HG02885 (cell line): Measurements from ENCODE around the gene NOL8.
A peak's percentile ranks its signal among the peaks of the same experiment; 100 is the strongest.

Experiments used
- ATAC-seq: cut with Tn5 transposase; IDR thresholded peaks from one replicate; pipeline ENCODE4 v1.9.1; 2021; ENCODE audit warnings: mild to moderate bottlenecking; ENCODE audit not compliant: unreplicated experiment, poor library complexity

The NOL8 gene

DNA sequence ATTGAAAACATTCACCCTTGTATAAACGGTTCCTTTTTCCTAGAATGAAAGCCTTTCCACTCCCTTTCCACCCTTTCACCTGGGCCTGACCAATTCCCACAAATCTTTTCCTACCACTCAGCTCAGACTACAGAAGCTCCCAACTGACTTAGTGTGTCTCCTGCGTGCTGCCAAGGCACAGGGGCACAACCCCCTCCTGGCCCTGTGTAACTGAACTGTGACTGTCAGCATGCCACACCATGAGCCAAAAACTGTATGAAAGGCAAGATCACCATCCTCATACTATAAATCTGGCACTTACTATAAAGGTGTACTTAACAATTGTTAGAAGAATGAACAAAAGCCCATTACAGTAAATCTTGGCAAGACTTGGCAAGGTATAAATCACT is 11.5 kb downstream of the NOL8 start:
- no peak for ATAC-seq

DNA sequence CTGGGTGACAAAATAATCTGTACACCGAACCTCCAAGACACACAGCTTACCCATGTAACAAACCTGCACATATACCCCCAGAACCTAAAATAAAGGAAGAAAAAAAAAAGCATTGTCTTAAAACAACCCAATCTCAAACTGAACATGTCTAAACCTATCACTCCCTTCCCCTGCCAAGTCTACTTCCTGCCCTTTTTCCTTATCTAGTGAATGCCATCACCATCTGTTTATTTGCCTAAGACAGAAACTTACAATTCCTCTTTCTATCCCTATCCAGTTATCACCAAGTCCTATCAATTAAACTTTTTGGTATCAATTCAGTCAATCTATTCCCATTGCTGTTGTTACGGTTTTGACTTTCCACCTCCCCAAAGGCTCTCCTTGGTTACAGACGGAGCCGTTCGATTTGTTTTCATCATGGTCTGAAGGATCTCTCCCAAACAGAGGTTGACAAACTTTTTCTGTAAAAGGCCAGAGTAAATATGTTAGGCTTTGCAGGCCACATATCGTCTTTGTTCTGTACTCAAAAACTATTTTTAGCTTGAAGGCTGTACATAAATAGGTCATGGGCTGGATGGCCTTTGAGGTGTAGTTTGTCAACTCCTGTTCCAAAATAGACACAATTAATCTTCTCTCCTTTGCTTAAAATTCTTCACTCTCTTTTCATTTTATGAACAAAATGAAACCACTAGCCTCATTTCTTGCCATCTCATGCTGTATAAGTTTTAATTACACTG is 12.1 kb downstream of the NOL8 start:
- no peak for ATAC-seq

DNA sequence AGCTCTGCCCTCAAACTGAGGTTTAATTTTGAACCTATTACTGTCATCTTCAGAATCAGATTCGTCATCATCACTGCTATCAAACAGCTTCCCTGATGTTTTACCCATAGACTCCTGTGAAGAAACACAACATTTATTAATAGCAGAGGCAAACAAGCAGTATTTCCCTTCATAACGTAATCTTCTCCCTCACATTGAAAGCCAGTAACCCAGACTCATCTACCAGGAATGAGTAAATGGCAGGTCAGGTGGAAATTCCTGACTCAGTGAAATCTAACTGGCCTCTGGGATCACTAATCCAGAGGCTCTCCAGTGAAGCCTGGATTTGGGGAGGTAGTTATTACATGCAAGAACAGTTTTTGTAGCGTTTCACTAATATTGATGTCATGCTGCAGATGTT is 14.6 kb downstream of the NOL8 start:
- no peak for ATAC-seq

DNA sequence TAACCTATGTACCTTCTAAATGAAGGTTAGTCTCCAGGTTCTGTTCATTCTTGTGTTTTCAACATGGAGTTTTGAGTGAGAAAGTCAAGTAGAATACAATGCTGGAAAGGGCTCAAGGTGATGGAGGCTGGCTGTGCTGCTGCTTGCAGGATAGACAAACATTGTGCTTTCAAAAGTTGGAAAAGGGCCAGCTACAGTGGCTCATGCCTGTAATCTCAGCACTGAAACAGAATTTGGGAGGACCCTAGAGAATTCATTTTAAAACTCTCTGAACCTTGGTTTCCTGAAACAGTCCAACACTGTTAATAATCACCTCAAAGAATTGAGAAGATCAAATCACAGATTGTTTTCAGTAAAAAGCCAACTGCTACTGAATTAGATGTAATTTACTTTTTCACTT is 16.3 kb downstream of the NOL8 start:
- ATAC-seq: no peak

DNA sequence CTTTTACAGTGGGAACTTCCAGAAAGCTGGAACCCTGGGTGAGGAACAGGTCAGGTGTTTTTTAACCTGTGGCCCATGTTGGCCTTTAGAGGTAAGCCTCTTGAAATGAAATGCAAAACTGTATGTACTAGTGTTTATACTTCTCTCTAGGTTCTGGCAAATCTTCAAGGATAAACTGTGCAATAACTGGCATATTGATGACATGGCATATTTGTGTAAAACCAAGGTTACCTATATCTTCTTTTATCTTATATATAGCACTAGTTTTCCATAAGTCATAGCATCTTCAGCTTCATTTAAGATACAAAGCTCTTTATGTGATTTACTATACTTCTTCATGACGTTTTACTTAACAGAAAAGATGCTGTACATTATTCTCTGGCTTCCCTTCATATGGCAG is 24.2 kb downstream of the NOL8 start:
- no peak for ATAC-seq

DNA sequence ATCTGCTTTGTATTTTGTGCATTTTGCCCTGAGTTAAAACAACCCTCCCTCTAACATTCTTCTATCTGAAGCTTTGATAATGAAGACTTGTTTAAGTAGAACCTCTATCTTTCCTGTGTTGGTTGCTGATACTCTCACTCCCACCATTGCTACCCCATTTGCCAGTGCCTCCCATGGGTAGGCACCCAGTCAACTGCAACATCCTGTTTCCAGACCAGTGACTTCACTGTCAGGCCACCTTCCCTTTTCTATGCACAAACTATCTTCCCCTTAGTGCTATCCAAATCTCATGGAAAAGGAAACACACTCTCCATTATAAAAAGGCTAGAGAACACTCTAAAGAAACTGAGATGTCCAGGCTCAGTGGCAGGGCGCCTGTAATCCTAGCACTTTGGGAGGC is 26.0 kb downstream of the NOL8 start:
- no peak for ATAC-seq

DNA sequence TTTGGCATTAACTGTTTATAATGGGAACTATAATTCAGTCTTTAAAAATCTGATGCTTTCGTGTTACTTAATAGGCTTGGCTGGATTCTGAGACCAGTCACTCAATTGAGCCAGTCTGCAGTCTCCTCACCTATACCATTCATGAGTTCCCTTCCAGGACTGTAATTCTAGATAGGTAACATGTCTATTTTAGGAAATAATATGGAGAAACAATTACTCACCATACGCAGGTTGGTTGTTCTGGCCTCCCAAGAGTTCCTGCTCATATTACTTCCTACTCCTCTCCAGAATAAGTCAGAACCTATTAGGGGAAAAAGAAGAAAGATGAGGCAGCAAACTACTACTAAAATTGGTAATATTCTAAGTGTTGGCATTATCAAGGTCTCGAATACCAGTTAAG is 27.1 kb downstream of the NOL8 start:
- no peak for ATAC-seq

DNA sequence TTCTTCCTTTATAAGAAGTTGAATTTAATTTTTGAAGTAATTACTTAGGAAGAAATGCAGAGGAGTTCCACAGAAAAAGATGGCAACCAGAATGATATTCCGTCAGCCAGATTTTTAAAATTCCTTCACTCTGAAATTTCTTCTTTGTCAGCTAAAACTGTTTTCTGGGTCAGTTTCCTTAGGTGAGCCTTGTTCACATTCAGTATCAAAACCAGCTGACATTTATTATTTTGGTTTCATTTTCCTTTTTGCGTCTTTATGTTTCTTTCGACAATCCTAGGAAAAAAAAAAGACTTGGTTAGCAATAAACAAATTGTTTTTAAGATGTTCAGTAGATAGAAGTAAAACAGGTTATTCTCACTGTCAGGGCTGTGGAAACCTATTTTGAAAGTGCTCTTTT is 27.5 kb downstream of the NOL8 start:
- no peak for ATAC-seq

DNA sequence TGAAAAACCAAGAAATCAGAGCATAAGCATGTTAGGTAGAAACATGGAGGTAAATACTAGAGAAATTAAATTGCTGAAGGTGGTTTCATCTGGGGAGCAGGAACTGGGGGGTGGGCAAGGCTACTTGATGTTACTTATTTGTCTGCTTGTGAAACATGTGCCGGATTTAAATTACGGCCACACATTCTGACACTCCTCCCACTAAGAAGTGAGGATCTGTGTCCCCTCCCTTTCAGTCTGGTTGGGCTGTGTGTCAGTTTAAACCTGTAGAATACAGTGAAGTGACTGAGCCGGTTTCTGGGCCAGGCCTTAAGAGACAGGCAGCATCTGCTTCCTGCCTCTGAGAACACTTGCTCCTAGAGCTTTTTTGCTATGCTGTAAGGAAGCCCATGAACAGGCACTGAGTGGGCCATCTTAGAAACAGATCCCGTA is 29.3 kb downstream of the NOL8 start:
- ATAC-seq: no peak

DNA sequence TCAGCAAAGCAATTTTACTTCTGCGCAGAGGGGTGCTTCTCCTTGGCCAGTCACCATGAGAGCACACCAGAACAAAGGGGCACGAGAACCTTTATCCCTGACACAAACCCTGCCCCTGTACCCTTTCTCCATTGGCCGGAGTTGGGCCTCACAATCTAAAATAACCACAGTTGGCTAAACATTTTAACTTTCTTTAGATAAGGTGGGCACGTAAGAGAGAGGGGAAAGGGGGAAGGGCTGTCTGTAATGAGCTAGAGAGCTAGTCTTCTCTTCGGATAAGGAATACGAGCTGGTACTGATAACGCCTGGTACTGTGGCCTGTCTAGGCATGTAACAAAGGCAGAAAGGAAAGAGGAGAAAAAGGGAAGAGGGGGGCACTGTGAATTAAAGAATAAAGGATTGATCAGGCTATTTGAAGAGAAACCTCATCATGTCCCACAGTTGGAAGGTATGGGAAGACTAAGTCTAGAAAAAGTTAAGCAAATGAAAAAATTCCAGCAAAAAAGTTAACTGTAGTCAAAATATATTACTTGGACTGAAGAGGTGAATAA is 29.8 kb downstream of the NOL8 start:
- no peak for ATAC-seq

DNA sequence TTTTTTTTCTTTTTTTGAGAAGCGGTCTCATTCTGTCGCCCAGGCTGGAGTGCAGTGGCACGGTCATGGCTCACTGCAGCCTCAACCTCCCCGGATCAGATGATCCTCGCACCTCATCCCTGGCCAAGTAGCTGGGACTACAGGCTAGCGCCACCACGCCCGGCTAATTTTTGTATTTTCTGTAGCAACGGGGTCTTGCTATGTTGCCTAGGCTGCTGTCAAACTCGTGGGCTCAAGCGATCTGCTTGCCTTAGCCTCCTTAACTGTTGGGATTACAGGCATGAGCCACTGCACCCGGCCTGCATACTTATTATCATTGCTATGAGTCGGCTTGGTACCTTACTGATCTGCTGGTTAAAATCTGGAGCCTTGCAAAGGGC is 30.9 kb downstream of the NOL8 start:
- ATAC-seq: no peak

DNA sequence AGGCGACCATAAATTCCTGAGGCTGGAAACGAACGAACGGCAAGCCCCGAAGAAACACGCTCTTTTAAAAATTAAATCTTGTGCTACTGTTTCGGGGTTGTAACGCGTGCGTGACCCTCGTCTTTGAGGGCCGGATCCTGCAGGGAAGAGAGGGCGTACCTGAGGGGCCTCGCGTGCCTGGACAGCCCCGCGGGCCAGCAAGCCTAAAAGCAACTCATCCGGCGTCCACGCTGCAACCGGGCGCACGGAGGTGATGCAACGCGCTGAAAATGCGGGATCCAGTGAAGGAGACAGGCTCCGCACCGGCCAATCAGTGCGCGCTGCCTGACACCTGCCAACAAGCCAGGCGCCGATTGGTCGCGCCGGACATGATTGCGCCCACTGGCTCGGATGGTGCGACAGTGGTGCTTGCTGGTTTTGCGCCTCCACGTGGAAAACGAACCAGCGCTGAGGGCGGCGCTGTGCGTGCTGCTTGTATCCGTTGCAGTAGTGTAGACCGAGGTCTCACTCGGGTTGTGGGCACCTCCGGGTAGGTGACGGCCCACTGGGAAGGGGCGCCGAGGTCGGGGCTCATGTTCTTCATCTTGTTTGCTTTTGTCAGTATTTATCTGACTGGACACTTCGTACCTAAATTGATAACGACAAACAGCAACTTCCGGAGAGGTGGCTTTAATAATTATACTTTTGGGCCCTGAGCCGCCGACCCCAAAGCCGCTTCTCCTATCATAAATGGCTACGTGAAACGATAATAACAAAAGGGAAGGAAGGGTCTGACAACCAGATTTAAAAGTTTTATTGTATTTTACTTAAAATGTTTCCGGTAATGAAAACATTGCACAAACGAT is 31.5 kb downstream of the NOL8 start, which contains the start of gene IARS1:
IARS1 (minus strand) TSS at position 246 of the 845 bp plus-strand sequence. CDS start 4,278 bp downstream, outside the sequence.
- ATAC-seq: peak; percentile 96

DNA sequence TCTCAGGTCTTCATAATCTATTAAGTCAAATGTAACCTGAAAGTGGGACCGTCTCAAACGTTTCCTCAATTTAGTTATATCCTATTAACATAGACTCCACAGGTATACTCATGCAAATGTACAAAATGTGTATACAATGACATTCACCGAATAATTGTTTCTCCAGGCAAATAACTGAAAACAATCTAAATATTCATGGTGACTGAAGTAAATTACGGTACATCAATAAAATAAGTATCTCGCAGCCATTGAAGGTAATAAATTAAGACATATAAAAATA is 32.1 kb downstream of the NOL8 start:
- no peak for ATAC-seq

DNA sequence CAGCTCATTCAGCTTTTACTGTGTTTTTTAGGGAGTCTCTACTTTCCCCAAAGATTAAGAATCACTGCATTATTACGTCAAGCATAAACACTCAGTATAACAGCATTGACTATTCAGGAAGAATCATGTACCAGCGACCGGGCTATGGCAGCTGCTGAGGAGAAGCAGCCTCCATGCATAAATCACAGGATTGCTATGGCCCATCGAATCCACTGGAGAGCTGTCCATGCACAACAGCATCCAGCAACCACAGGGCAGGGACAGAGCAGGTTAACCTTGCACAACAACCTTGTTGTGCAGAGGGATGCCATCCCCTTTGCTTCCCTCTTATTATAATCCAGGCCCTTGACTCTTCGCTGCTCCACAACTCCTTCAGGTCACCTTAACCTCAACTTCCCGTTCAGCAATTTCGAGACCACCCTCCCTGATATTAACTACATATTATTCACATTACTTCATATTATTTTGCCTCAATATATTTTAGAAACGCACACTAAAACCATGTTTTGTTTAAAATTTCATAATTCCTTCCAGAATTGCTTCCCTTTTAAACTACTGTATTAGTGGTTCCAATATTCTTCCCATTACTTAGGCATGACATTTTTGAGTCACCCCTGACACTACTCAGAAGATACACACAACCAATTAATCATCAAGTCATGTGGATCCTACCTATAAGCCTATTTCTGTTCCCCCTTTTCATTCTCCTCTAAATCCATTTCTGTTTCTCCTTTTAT is 32.6 kb downstream of the NOL8 start:
- no peak for ATAC-seq

DNA sequence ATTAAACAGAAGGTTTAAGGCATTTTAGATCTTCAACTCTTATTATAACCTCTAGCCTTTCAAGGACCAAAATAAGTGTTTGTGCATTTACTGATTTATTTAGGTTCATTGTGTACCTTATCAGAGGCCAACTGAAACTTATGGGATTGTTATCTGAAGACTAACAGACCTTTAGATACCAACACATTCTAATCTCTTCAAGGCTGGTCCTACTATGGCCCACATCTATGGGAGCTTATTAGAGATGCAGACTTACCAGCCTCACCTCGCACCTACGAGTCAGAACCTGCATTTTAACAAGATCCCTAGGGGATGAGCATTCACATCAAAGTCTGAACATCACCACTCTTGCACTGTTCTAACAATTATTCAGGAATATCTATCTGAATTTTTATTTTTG is 33.6 kb downstream of the NOL8 start:
- ATAC-seq: no peak

DNA sequence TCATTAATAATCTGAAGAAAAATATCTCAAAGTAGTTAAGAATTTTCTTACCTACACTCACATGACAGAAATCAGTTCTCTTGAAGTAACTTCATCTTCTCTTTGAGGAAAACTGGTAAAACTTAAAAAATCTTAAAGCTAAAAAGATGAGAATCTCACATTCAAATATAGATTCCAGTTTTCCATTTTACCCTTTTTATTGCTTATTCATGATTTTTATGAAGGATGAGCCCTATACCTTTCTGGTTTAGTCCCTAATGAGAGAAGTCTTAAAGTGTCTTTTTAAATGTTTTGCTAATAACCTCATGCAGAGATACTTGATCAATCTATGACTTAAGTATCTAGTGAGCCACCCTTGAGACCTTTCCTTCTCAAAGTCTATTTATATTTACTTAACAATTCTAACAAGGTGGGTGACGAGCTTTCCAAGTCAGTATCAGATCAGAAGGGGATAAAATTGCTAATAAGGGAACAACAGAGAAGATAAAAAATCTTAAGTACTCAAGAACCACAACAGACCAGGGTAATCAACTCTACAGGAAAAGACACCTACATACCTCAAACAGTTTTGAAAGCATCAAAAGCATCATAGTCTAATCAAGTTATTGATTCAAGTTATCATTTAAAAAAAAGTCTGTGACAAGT is 34.2 kb downstream of the NOL8 start:
- ATAC-seq: no peak

DNA sequence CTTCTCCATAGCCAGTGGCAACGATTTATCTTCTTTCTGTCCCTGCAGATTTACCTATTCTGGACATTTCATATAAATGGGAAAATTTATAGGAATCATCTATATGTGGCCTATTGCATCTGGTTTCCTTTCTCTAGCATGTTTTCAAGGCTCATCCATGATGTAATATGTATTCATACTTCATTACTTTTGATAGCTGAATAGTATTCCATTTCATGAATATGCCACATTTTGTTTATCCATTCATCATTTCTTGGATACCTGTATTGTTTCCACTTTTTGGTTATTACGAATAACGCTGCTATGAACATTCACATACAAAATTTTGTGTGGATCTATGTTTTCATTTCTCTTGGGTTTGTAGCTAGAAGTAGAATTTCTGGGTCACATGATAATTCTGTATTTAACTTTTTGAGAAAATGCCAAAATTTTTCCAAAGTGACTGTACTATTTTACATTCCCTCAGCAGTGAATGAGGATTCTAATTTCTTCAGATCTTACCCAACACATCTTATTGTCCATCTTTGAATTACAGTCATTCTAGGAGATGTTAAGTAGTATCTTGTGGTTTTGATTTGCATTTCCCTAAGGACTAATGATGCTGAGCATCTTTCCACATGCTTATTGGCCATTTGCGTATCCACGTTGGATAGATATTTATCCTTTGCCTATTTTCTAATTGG is 35.3 kb downstream of the NOL8 start:
- no peak for ATAC-seq

DNA sequence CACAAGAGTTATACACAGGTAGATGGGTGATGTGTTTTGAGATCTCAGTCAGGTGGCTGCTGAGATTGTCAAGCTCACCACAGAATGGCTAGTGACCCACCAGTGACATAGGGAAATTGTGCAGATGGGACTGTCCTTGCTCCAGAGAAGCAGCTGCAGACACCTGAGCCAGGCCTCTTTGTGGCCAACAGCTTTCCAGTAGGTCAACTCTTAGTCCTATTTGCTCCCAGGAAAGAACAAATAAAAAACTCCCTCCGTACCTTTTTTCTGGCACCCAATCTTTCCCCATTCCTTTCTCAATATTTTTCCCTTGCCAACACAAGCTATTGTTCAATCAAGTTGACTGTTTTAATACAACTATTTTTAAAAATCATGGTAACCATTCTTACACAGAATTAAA is 45.8 kb downstream of the NOL8 start:
- ATAC-seq: no peak

DNA sequence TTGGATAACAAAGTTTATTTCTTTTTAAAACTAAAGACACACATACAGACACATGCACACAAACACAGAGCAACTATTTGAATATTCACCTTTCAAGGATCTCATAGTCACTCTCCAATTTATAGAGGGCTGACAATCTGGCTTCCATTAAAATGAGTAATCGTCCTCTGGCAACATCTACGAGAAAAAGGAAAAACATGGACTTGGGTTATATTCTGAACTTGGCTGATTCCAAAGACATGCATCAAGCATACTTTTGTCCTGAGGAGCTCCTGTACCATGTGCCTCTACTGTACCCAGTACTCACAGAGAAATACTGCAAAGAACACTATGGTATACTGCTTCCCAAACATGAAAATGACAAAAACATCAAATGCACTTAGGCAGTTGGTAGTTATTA is 47.0 kb downstream of the NOL8 start:
- ATAC-seq: no peak
